H9 (cell line): ENCODE results near the gene FCAMR. TPM values are rescaled to one million over a fixed set of nuclear protein-coding genes. Genes with fewer than 3 reads are reported as not detected.

Experiments used
- DNase-seq: peaks from one replicate; pipeline ENCODE4 v3.0.0-alpha.2; 2017
- H2AFZ ChIP-seq: one replicate; pipeline ENCODE4 v1.6.1; 2013; ENCODE audit warnings: mild to moderate bottlenecking, low read length, control low read depth, moderate library complexity
- H2AK5ac ChIP-seq: 2 replicates; pipeline ENCODE4 v1.6.1; 2013; ENCODE audit warnings: low read length, control low read depth, mixed read lengths; ENCODE audit not compliant: insufficient read length
- H2BK120ac ChIP-seq: one replicate; pipeline ENCODE4 v1.6.1; 2013; ENCODE audit warnings: low read depth, mild to moderate bottlenecking, low read length, control low read depth, inconsistent platforms; ENCODE audit not compliant: poor library complexity, severe bottlenecking
- H2BK12ac ChIP-seq: 2 replicates; pipeline ENCODE4 v1.6.1; 2013; ENCODE audit warnings: low read length, control low read depth, mixed read lengths, low read depth; ENCODE audit not compliant: insufficient read length
- H2BK15ac ChIP-seq: 2 replicates; pipeline ENCODE4 v1.6.1; 2013; ENCODE audit warnings: low read depth, low read length, control low read depth
- H2BK20ac ChIP-seq: one replicate; pipeline ENCODE4 v1.6.1; 2013; ENCODE audit warnings: low read depth, mild to moderate bottlenecking, low read length, control low read depth, inconsistent platforms; ENCODE audit not compliant: poor library complexity, severe bottlenecking
- H2BK5ac ChIP-seq: 2 replicates; pipeline ENCODE4 v1.6.1; 2013; ENCODE audit warnings: low read length, control low read depth, mixed read lengths; ENCODE audit not compliant: insufficient read length
- H3K14ac ChIP-seq: 2 replicates; pipeline ENCODE4 v1.6.1; 2013; ENCODE audit warnings: low read length, control low read depth; ENCODE audit not compliant: insufficient read depth
- H3K18ac ChIP-seq: 2 replicates; pipeline ENCODE4 v1.6.1; 2013; ENCODE audit warnings: low read depth, mild to moderate bottlenecking, mixed read lengths, low read length, control low read depth; ENCODE audit not compliant: insufficient read length
- H3K23ac ChIP-seq: 2 replicates; pipeline ENCODE4 v1.6.1; 2013; ENCODE audit warnings: low read length, control low read depth, mixed read lengths, low read depth; ENCODE audit not compliant: insufficient read length
- H3K23me2 ChIP-seq: 2 replicates; pipeline ENCODE4 v1.6.1; 2013; ENCODE audit warnings: low read depth, mild to moderate bottlenecking, mixed read lengths, low read length, control low read depth; ENCODE audit not compliant: insufficient read length, poor library complexity, severe bottlenecking
- H3K27ac ChIP-seq: 2 replicates; pipeline ENCODE4 v1.5.1; 2013; ENCODE audit warnings: low read length, control low read depth, mixed read lengths, low read depth; ENCODE audit not compliant: insufficient read length
- H3K27me3 ChIP-seq: 2 replicates; pipeline ENCODE4 v1.6.1; 2013; ENCODE audit warnings: low read length, control low read depth, inconsistent platforms; ENCODE audit not compliant: insufficient read depth
- H3K4ac ChIP-seq: 2 replicates; pipeline ENCODE4 v1.6.1; 2013; ENCODE audit warnings: low read depth, mild to moderate bottlenecking, control low read depth, inconsistent platforms, low read length, moderate library complexity
- H3K4me1 ChIP-seq: 2 replicates; pipeline ENCODE4 v1.6.1; 2013; ENCODE audit warnings: low read length, control low read depth, inconsistent platforms; ENCODE audit not compliant: insufficient read depth
- H3K4me2 ChIP-seq: 2 replicates; pipeline ENCODE4 v1.6.1; 2013; ENCODE audit warnings: low read length, control low read depth, mixed read lengths; ENCODE audit not compliant: insufficient read length, insufficient read depth
- H3K56ac ChIP-seq: 2 replicates; pipeline ENCODE4 v1.6.1; 2013; ENCODE audit warnings: low read depth, mild to moderate bottlenecking, mixed read lengths, low read length, control low read depth; ENCODE audit not compliant: insufficient read length
- H3K79me1 ChIP-seq: 2 replicates; pipeline ENCODE4 v1.6.1; 2013; ENCODE audit warnings: low read depth, mild to moderate bottlenecking, moderate library complexity, low read length, control low read depth, inconsistent platforms; ENCODE audit not compliant: insufficient read depth, poor library complexity, severe bottlenecking
- H3K79me2 ChIP-seq: 2 replicates; pipeline ENCODE4 v1.6.1; 2013; ENCODE audit warnings: low read length, control low read depth, inconsistent platforms; ENCODE audit not compliant: insufficient read depth
- H3K9ac ChIP-seq: 2 replicates; pipeline ENCODE4 v1.6.1; 2013; ENCODE audit warnings: low read length, control low read depth, mixed read lengths; ENCODE audit not compliant: insufficient read length; ENCODE audit errors: extremely low read depth
- H3K9me3 ChIP-seq: one replicate; pipeline ENCODE4 v1.6.1; 2013; ENCODE audit warnings: low read depth, low read length, inconsistent platforms; ENCODE audit not compliant: control insufficient read depth
- H3T11ph ChIP-seq: one replicate; pipeline ENCODE4 v1.6.1; 2013; ENCODE audit warnings: mild to moderate bottlenecking, low read length, control low read depth, inconsistent platforms
- H4K20me1 ChIP-seq: one replicate; pipeline ENCODE4 v1.6.1; 2013; ENCODE audit not compliant: control insufficient read depth, insufficient read length, insufficient read depth
- H4K5ac ChIP-seq: 2 replicates; pipeline ENCODE4 v1.6.1; 2013; ENCODE audit warnings: low read depth, mild to moderate bottlenecking, mixed read lengths, low read length, control low read depth; ENCODE audit not compliant: insufficient read length
- H4K8ac ChIP-seq: replicated peaks from 2 replicates; pipeline ENCODE4 v1.6.1; 2013; ENCODE audit warnings: low read length, control low read depth, mixed read lengths, low read depth; ENCODE audit not compliant: insufficient read length
- H4K91ac ChIP-seq: 2 replicates; pipeline ENCODE4 v1.6.1; 2013; ENCODE audit warnings: low read depth, mild to moderate bottlenecking, moderate library complexity, mixed read lengths, low read length, control low read depth; ENCODE audit not compliant: insufficient read length
- H3K27ac Mint-ChIP-seq, 3 experiments: 2 replicates in 2 of 3; 3 replicates in 1 of 3; pipeline ENCODE4 v1.8.0; 2020 to 2021; ENCODE audit warnings: mixed read lengths in 3 of 3, mild to moderate bottlenecking in 1 of 3, moderate library complexity in 1 of 3
- H3K27me3 Mint-ChIP-seq: 2 replicates; pipeline ENCODE4 v1.8.0; 2021; ENCODE audit warnings: low read depth, mild to moderate bottlenecking, moderate library complexity, mixed read lengths
- H3K36me3 Mint-ChIP-seq, 3 experiments: 2 replicates in 2 of 3; 3 replicates in 1 of 3; pipeline ENCODE4 v1.8.0; 2020 to 2021; ENCODE audit warnings: low read depth in 3 of 3, mixed read lengths in 3 of 3; ENCODE audit not compliant: insufficient read depth in 1 of 3
- H3K4me1 Mint-ChIP-seq, 2 experiments: 2 replicates each; pipeline ENCODE4 v1.8.0; 2020; ENCODE audit warnings: mixed read lengths in 2 of 2
- H3K4me3 Mint-ChIP-seq, 2 experiments: 2 replicates in 1 of 2; 3 replicates in 1 of 2; pipeline ENCODE4 v1.8.0; 2020 to 2021; ENCODE audit warnings: mild to moderate bottlenecking in 2 of 2, mixed read lengths in 2 of 2, moderate library complexity in 1 of 2
- H3K9me3 Mint-ChIP-seq, 2 experiments: 2 replicates in 1 of 2; 3 replicates in 1 of 2; pipeline ENCODE4 v1.8.0; 2020; ENCODE audit warnings: mild to moderate bottlenecking in 2 of 2, mixed read lengths in 2 of 2, moderate library complexity in 1 of 2
- CTCF ChIP-seq: fragments of 200-600 bp; sonication (generic); conservative IDR thresholded peaks from 3 replicates; pipeline ENCODE4 v1.8.0; 2021; ENCODE audit warnings: antibody characterized with exemption, mild to moderate bottlenecking
- WGBS: extraction: QIAGEN DNeasy Blood & Tissue Kit; methylation state at CpG from one replicate; pipeline ENCODE4 v1.1.7; 2013; ENCODE audit warnings: missing lambda C conversion rate, low lambda C conversion rate, mixed read lengths; ENCODE audit not compliant: insufficient read length; ENCODE audit errors: extremely low coverage; 5-methylcytosine and 5-hydroxymethylcytosine counted together
- total RNA-seq: library from RNA; stranded (reverse); gene quantifications from 2 replicates; pipeline ENCODE4 v1.2.1, GENCODE V29; 2021

Gene FCAMR
- total RNA-seq, 1 experiment from 2014 or later, result not detected

- H3K79me2 ChIP-seq, result no peaks in the 10 kb centered on the region
- no peak overlapping the region for H3K23ac ChIP-seq
- no peak overlapping the region for H2BK5ac ChIP-seq
- Mint-ChIP-seq H3K4me3 (no peak overlapping the region), H3K36me3 (peaks cover 0 to 2% (median 0%) of the 10 kb centered on the region in 3 experiments; a peak in 1 of 7 replicates), H3K27ac (no peak overlapping the region), H3K27me3 (peaks cover 30% of the 10 kb centered on the region), H3K4me1 (no peaks in the 10 kb centered on the region), H3K9me3 (no peaks in the 10 kb centered on the region)
- no peak overlapping the region for H2AFZ ChIP-seq
- no peaks in the 10 kb centered on the region for H3K27me3 ChIP-seq
- no peak overlapping the region for H2BK120ac ChIP-seq
- no peaks in the 10 kb centered on the region for H3K23me2 ChIP-seq
- TF ChIP-seq CTCF, result no peak
- no peak overlapping the region for H2BK12ac ChIP-seq
- no peaks in the 10 kb centered on the region for H4K20me1 ChIP-seq
- no peak overlapping the region for H4K5ac ChIP-seq
- no peak overlapping the region for H4K91ac ChIP-seq
- H3K4me1 ChIP-seq, result no peaks in the 10 kb centered on the region
- H3K14ac ChIP-seq, result no peak overlapping the region
- no peaks in the 10 kb centered on the region for H3K79me1 ChIP-seq
- no peak overlapping the region for H3K4ac ChIP-seq
- H3K9ac ChIP-seq, result no peak overlapping the region
- WGBS, result no CpG with 5 or more reads among the region's 7 CpGs
- no peak overlapping the region for H3K56ac ChIP-seq
- H3K27ac ChIP-seq, result no peak overlapping the region
- H3K9me3 ChIP-seq, result no peaks in the 10 kb centered on the region
- H4K8ac ChIP-seq, result no peak overlapping the region
- H3K18ac ChIP-seq, result no peak overlapping the region
- H3K4me2 ChIP-seq, result no peak overlapping the region
- no peak for DNase-seq
- no peak overlapping the region for H2BK20ac ChIP-seq
- H2AK5ac ChIP-seq, result no peak overlapping the region
- no peak overlapping the region for H2BK15ac ChIP-seq
- no peak overlapping the region for H3T11ph ChIP-seq
These were observed 47.6 kb upstream of the FCAMR start for GRCh38 chr1:207017615-207018559.
